ENCODE results near the gene CTIF.

Gene CTIF

GRCh38 chr18:48836806-48837615 lies 298.2 kb downstream of the CTIF start:
- DNase-seq (ENCODE audit: low spot score): no peak

- no peak for DNase-seq (ENCODE audit: low spot score)
Measured at GRCh38 chr18:48837676-48838075, 298.8 kb downstream of the CTIF start.

DNA sequence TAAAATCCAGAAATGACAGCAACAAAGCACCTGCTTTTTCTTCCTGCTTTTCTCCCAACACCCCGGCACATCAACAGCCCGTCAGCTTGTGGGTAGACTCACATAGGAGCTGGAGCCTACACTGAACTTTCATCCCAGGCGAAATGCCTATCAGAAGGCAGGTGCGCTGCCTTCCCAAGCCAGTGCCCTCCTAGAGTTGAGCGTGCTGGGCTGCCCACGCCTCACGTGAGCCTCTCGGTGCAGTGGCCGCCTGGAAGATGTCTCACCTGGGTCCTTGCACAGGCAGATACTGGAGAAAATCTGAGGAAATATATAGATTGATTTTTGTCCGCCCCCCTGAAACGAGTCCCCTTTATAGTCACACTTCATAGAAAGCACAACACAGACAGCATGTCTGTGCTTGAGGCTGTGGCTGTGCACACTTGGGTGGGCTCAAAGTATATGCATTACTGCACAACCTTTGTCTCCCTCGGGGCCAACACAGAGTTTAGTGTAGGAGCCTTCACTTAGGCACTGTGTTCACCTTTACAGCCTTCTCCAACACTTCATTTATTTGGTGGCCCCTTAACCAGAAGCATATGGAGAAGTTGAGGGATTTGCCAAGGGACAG lies 299.4 kb downstream of the CTIF start:
- DNase-seq (ENCODE audit: low spot score): no peak

GRCh38 chr18:48838921-48839818 lies 300.3 kb downstream of the CTIF start:
- no peak for DNase-seq (ENCODE audit: low spot score)

- no peak for DNase-seq (ENCODE audit: low spot score)
Measured at GRCh38 chr18:48839819-48840490, 301.1 kb downstream of the CTIF start.

DNA sequence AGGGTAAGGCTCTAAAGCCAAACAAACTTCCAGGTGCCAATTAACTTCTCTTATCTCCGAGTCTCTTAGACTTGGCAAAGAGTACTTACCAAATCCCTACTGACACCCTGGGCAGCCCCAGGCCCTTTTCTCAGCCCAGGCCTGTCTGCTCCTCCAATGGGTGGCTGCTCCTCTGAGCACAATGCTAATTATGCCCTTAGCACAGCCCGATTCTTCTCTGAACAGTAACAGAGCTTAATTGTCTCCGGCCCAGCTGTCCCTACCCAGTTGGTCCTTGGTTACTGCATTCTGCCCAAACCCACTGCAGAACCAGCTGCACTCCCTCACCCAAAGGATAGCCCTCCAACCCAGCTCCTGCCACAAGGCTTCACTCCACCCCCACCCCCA lies 301.7 kb downstream of the CTIF start:
- DNase-seq (ENCODE audit: low spot score): no peak

- no peak for DNase-seq (ENCODE audit: low spot score)
Measured at GRCh38 chr18:48841381-48842258, 302.8 kb downstream of the CTIF start.

GRCh38 chr18:48842259-48843061 lies 303.6 kb downstream of the CTIF start:
- no peak for DNase-seq (ENCODE audit: low spot score)

- no peak for DNase-seq (ENCODE audit: low spot score)
Measured at GRCh38 chr18:48843162-48843561, 304.3 kb downstream of the CTIF start.

- DNase-seq (ENCODE audit: low spot score): no peak
Measured at GRCh38 chr18:48843596-48843995, 304.8 kb downstream of the CTIF start.

- no peak for DNase-seq (ENCODE audit: low spot score)
Measured at GRCh38 chr18:48844271-48844670, 305.4 kb downstream of the CTIF start.

- no peak for DNase-seq (ENCODE audit: low spot score)
Measured at GRCh38 chr18:48845174-48845573, 306.3 kb downstream of the CTIF start.

GRCh38 chr18:48846423-48846932 lies 307.6 kb downstream of the CTIF start:
- DNase-seq (ENCODE audit: low spot score): no peak

DNA sequence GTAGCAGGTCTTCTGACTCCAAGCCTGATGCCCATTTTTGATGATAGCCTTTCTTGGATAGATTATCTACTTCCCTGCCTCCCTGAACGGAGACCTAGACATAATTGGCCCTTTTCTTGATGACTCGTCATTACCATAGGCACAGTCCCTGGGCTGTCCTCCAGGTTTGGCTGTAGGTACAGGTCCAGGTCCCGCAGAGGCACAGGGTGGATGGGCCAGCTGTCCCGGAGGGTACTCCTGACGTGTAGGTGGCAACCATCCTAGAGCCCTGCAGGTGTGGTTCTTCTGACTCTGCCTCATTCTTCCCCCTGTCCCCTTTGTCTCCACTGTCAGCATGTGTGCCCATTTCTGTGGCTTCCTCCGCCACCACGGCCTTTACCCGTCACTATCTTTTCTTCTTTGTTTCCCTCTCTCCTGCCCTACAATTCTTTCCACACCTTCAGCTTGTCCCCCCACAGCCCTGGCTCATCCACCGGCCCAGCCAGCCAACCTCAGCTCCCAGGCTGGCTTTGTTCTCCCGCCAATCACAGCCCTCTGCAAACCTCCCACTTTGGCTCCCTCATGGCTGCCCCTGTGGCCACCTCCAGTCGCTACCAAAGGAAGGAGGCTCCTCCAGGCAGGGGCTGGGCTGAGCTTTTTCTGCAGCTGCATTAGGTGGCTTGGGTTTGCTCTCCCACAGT lies 309.1 kb downstream of the CTIF start:
- no peak for DNase-seq (ENCODE audit: low spot score)

DNA sequence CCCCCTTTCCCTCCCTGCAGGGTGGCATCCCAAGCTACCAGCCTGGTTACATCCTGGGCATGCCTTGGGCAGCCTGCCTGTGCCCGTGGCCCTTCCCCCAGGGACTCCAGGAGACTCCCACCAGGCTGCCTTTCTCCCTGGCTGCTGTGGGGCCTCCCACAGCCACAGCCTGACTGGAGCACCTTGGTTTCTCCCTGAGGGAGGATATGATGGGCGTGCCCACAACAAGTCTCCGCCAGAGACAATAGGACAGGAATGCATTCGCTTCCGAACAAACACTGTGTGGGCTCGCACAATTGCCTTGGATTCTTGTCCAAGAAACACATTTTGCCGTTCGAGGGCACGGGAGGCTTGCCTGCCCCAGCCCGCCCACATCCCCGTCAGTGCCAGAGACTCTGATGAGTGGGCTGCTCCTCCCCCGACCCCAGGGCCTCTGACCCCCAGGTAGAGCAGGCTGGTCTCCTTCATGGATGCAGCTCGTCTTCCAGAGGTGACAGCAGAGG lies 309.9 kb downstream of the CTIF start:
- DNase-seq (ENCODE audit: low spot score): no peak

DNA sequence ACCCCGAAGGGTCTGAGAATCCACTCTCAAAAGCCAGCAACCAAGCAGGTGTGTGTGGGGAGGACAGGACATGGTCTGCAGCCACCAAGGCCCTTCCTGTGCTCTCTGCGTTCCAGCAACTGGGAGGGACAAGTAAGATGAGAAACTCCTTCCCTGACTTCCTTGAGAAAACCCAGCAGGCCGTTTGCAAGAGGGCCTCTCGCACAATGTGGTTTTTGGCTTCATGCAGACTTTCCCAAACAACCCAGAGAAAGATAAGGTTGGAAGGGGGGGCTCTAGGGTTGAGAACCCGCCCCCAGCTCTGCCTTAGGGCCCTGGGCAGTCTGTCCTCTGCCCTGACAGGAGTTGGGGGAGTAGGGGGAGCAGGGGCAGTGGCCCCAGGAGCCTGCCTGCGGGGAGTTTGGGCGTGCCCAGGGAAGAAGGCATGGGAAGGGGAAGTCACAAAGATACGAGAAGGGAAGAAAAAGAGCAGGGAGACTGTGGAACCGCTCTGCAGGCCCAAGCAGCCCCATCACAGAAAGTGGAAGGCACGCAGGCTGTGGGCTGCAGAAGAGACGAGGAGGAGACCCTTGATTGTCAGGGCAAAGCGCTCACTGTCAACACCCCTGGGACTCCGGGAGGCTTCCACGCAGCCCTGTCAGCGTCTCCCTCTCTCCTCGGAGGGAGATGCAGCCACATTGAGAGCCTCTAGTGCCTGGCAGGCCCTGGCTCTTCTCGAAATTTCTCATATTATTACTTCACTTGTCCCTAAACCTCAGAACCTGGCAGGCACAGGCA lies 312.2 kb downstream of the CTIF start:
- DNase-seq (ENCODE audit: low spot score): no peak

- no peak for DNase-seq (ENCODE audit: low spot score)
Measured at GRCh38 chr18:48851599-48851960, 312.7 kb downstream of the CTIF start.

DNA sequence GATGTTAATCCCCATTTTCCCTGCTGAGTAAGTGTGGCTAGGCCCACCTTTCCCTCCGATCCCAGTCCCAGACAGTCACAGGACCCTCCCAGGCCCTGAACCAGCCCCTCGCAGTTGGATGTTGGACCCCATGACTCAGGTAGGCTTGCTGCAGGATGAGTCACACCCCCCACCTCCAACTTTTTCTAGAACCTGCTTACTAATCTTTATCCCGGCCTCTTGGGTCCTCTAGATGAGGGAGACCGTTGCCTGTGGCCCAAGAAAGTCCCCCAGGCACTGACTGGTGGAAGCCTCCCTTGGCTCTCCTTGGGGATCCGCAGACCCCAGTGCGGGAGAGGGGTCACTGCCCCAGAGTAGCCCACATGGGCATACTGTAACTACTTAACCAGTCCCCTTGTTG lies 313.5 kb downstream of the CTIF start:
- no peak for DNase-seq (ENCODE audit: low spot score)

- no peak for DNase-seq (ENCODE audit: low spot score)
Measured at GRCh38 chr18:48852794-48853193, 314.0 kb downstream of the CTIF start.

Measured in D341Med (cell line).